Measurements from ENCODE around the gene RGMA.

GRCh38 chr15:93073465-93073952 lies 15.5 kb downstream of the RGMA start:
- TF ChIP-seq ZBTB33 (IDR thresholded peaks at IDR 0.05; ENCODE audit: extremely low read depth, insufficient replicate concordance, low read length) (no peak), CTCF (IDR thresholded peaks at IDR 0.05 in 2 of 3, conservative IDR thresholded peaks at IDR 0.05 in 1 of 3; ENCODE audit: borderline replicate concordance in 1 of 3, insufficient read depth in 1 of 3, low read depth in 2 of 3, low read length in 2 of 3) (no peak), POLR2AphosphoS5 (IDR thresholded peaks at IDR 0.05; ENCODE audit: low read depth, low read length) (no peak), EZH2 (IDR thresholded peaks at IDR 0.05) (no peak), ZNF274 (IDR thresholded peaks at IDR 0.05; ENCODE audit: low read depth, low read length) (no peak), POLR2A (IDR thresholded peaks at IDR 0.05; ENCODE audit: borderline replicate concordance, extremely low read depth, insufficient read depth, insufficient read length) (no peak), RAD21 (IDR thresholded peaks at IDR 0.05; ENCODE audit: low read depth) (no peak)
